HG03342 (cell line): ENCODE data around the gene SLC6A13.
"Not testable (repeated sequence)": the region's sequence is repeated elsewhere in the genome, so short reads cannot be mapped to it uniquely, and the experiment has no call there.

ENCODE experiments used
- ATAC-seq: cut with Tn5 transposase; IDR thresholded peaks from one replicate; pipeline ENCODE4 v1.9.1; 2021; ENCODE audit warnings: mild to moderate bottlenecking, moderate library complexity; ENCODE audit not compliant: unreplicated experiment

Gene SLC6A13

GRCh38 chr12:218221-218620, 44.4 kb downstream of the SLC6A13 start:
- no peak for ATAC-seq

DNA sequence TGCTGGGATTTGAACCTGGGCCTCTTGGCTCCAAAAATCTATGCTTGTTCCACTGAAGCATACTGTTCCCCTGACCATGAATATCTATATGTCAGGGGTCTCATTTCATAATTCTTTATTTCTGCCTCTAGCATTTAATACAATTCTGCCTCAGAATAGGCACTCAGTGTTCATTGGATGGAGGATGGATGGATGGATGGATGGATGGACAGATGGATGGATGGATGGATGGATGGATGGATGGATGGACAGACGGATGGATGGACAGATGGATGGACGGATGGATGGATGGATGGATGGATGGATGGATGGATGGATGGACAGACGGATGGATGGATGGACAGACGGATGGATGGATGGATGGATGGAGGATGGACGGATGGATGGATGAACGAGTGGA, 45.6 kb downstream of the SLC6A13 start:
- not testable (repeated sequence) for ATAC-seq

DNA sequence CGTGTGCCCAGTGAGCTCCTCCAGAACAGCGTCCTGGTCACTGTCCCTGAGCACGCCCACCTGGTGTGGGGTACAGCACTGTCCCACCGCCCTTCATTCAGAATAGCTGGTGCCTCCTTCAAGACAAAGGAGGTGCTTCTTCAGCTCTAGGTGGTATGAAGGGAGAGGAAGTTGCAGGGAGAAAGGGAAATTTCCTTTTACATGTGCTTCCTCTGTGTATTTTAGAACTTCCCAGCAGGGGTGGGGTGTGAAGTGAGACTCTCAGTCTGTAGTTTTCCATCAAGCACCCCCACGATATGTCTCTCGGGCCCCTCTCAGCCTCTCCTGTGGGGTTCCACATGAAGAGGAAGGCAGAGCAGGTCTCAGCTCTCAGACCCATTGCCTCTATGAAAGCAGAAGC, 47.5 kb downstream of the SLC6A13 start:
- ATAC-seq, result no peak

DNA sequence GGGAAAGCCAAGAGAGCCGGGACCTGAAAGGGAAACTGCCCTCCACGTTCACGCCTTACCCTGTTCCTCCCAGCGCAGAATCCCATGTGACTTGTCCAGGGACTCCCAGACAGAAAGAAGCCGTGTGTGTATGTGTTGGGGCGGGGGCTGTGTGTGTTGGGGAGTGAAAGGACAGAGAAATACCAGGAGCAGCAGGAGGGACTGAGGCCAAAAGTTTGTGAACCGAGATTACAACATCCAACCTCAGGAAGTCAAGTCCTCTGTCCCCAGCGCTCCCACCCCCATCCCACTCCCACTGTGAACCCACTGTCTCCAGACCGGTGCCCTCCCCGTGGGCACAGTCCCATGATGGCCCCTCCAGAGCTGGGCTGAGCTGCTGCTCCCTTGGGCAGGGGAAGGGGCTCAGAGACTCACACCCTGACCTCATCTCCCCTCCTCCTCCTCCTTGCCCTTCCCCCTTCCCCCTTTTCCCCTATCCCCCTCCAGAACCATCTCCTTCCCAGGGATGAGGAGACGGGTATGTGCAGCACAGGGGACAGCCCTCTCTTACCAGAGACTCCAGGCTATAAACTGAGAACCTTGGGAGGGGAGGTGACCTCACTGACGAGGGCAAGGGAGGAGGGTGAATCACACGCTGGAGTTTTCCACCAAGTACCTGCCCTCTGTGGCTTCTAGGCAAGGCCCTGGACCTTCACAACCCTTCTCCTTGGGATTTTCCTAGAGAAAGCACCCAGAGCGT, 48.5 kb downstream of the SLC6A13 start, which contains the start of gene SLC6A12:
Gene SLC6A12, minus strand, starts transcription at position 155 of the 739 bp plus-strand sequence. CDS start 4,171 bp downstream, outside the sequence.
- ATAC-seq, result no peak

DNA sequence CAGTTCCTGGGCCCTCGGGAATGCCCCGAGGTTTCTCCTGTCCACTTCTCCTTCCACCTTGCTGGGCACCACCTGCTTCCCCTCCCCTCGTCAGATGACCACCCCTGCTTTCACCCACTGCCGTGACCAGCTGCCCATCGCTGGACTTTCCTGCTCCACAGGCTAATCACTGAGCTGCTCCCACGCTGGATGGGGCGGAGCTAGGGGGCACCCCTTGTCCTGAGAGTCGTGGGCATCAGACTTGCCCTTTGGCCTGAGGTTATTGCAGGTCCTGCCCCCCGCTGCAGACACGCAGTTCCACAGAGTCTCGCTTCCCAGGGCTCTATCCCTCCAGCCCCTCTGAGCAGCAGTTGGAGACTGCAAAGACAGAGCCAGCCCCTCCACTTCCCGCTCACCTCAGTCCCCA, 49.1 kb downstream of the SLC6A13 start:
- no peak for ATAC-seq

DNA sequence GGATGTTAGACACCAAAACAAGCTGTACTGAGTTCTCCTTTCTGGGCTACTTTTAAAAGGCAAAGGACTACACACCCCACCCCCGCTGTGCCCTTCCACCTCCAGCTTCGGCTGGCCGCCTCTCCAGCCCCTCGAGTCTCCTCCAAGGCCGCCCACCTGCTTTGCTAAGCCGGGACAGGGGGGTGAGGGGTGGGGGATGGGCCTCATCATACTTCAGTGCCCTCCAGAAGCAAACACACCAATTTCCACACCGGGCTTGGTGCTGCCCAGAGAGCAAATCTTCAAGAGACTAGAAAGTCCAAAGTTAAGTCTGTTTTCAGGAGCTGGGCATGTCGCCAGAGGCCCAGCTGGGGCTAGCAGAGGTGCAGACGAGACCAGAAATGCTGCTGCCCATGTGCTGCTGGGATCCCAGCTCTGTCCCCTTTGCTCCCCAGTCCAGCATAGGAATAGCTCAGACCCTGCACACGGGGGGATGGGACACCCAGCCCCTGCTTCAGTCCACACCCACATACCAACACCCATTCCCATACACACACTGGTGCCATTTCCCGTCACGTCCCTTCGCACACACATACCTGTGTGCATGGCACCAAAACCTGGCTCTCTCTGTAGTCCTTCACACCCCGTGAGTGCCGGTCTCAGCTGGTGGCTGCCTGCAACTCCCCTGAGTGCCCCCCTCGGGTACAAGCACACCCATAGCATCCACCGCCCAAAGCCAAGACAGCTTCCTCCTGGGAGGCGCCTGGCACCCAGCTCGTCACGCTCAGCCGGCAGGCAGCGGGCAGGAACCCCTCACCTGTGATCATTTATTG, 49.7 kb downstream of the SLC6A13 start:
- ATAC-seq, result no peak

GRCh38 chr12:212415-212714, 50.3 kb downstream of the SLC6A13 start:
- no peak for ATAC-seq

DNA sequence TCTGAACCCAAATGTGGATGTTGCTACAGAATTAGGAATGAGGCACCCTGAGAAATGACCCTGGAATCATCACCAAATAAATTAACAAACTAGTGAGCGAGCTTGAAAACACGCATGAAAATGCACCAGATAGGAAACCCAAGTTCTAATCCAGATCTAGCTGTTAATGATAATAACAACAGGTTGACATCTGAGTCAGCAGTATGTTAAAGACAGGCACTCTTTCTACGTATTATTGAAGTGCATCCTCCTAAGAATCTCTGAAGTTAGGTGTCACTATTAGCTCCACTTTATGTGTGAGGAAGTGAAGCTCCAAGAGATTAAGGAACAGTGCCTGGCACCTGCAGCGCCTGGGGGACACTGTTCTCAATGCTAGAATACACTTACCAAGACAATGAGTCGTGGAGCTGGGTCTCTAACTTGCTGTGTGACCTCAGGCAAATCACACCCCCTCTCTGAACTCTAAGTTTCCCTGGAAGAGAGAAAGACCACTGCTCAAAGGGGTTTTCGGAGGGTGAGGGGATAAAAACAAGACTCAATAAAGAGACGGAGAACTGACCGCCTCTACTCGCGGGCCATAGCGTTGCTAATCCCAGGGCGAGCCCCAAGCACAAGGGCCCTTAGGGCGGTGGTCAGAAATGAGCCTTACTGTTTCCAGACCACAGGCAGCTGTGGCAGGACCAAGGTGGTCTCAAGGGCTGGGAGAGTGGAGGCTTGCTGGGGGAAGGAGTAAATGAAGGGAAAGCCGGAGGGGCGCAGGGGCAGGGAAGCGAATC, 50.8 kb downstream of the SLC6A13 start:
- no peak for ATAC-seq

DNA sequence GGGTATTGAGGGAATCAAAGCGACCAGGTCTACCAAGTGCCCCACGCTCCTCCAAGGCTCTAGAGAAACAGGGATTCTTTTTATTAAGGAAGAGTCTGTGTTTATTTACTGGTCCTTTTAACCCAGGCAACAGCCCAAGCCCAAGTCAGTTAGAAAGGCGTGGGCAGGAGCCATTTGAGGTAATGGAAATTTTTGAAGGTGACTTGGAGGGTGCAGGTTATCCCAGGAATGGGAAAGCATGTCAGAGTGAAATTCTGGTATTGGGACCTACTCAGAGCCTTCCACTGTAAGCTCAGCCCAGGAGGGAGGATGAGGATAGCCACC, 51.5 kb downstream of the SLC6A13 start:
- ATAC-seq, result no peak

DNA sequence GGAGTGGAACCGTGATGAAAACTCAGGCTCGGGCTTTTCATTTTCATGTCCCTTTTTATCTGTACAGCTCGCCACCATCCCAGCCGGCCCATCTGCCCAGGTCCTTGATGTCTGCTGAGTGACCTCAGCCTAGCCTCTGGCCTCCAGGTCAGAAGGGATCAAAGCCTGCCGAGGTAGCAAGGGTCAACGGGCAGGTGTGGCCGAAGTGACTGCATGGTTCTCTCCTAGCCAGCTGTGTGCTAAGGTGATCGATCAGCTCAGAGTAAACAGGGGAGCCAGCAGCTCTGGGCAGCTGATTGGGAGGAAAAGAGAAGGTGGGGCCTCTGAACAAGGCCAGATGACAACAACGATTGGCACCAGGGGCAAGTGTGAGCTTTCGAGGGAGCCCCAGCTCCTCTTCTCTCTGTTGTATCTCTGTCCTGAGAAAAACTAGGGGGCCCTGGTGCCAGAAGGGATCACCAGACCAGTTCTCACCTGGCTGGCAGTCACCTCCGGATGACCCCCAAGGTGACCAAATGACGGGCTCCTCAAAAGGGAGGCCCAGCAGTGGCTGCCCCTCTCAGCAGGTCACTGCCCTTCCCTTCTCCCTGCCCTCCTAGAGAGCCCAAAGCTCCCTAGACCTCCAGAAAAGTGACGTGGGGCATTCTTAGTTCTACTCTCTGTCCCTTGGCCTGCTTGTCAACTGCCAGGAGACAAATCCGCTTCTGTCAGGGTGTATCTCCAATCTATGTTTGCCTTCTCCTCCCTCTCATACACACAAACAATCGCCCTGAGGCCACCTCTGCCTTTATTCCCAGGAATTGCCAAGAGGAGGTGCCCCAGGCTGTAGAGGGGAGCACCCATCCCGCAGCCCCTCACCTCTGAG, 52.1 kb downstream of the SLC6A13 start:
- no peak for ATAC-seq

DNA sequence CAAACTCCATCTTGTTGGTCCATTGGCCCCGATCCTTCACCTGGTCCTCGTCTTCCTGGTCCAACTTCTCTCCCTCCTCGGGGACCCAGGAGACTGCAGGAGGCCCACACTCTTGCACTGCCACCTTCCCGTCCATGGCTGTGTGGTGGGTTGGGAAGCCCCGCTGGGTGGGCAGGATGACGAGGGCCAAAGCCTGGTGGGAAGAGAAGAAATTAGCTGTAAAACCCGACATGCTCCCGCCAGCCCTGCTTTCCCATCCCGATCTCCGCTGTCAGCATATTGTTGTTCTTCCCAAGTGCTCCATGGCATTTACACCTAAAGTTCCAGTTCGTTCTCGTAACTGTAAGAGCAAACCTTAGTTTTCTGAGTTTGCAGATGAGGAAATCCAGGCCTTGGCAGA, 52.8 kb downstream of the SLC6A13 start:
- no peak for ATAC-seq

DNA sequence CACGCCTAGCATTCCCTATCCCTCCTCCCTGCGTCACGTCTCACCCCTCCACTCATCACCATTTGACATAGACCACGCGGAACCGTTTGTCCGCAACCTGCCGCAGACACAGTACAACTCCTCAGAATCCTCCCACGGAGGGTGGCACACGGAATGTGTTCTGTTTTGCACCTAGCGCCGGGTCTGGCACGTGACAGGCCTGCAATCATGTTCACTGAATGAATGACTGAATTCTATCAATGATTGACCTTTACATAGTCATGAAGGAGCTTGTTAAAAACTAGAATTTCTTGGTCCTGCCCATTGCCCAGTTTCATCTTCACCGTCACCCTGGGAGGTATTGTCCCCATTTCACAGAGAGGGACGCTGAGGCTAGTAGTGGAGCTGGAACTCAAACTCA, 53.4 kb downstream of the SLC6A13 start:
- no peak for ATAC-seq

GRCh38 chr12:208813-209212, 53.8 kb downstream of the SLC6A13 start:
- ATAC-seq, result no peak

DNA sequence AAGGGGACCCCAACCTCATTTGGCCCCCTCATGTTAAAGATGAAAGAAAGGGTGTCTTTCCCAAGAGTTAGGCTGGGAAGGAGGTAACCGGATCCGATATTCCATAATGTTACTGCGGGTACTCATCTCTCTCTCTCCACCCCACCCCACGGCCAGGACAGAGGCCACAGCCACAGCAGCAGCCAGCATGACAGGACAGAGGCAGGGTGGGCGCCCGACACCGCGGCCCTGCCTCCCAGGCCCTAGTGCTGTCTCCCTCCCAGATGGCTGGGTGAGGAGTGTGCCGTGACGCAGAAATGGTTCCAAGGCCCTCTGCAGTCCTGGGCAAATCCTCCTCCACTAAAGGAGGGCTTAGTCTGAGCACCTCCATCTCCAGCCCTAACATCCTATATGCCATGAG, 54.8 kb downstream of the SLC6A13 start:
- no peak for ATAC-seq

DNA sequence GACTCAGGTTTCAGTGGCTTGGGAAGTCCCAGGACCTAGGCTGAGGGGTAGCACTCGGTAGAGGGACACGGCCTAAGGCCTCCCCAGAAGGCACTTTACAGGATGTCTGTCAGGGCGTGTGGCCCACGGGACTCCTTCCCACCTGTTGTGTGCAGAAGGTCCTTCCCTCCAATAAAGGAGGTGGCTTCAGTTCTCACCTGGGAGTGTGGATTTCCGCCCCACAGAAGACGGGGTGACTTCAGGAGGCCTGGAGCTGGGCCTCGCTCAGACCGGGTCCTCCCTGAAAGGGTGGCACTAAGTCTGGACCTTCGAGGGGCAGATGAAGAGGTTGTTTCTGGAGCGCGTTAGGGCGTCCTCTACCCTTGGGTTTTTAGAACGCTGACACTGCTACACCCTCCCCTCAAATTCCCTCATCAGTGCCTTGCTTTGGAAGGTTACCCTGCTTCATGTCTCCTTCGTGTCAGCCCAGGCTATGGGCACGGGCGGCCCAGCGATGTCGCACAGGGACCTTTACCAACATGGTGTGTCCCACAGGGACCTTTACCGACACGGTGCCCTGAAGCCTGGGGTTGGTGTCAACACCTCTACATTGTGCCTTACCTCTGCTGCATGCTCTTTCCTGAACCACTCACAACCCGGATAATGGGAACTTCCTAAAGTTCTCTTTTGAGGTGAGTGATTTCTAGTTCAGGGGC, 55.7 kb downstream of the SLC6A13 start:
- ATAC-seq, result no peak

DNA sequence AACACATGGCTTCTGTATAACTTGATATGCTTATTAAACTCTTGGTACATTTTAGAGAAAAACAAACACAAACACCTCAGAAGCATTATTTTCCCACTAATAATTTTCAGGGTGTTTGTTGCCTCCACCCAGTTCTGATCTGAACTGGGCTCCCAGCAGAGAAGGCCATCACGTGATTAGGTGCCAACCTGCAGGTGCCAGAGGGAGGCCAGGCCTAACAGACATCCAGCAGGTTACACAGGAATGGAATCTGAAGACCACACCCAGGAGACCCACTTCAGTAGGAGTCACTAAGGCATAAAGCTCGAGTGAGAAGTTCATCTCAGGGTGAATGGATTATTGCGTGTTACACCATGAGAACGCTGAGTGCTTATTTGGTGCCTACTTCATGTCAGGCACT, 57.6 kb downstream of the SLC6A13 start:
- ATAC-seq, result no peak

DNA sequence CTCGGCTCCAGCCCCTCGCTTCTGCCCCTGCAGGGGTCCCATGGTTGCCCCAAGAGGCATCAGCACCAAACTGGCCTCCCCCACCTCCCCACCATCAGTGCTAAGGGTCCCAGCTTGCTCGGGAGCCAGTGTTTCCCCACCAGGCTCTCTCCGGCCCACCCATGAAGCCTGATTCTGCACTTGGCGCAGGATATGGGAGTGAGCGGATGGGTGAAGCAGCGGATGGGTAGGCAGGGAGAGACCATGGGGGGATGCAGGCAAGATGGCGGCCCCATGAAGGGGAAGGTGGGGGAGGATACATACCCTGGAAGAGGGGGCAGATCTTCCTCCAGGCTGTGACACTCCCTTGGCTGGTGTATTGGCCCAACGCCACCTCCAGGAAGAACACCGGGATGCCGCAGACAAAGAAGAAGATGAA, 58.4 kb downstream of the SLC6A13 start:
- ATAC-seq, result no peak

GRCh38 chr12:203462-204260, 59.0 kb downstream of the SLC6A13 start:
- no peak for ATAC-seq

DNA sequence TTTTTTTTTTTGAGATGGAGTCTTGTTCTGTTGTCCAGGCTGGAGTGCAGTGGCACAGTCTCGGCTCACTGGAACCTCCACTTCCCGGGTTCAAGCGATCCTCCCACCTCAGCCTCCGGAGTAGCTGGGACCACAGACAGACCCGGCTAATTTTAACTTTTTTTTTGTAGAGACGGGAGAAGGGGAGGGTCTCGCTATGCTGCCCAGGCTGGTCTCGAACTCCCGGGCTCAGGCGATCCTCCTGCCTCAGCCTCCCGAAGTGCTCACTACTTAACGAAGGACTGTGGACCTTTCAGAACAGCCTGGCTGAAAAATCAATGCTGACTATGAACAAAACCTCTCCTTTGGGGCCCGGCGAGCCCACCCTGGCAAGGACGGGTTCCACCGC, 59.6 kb downstream of the SLC6A13 start:
- ATAC-seq, result no peak
